ENCODE results near the gene ANTXR1.

ANTXR1 gene

GRCh38 chr2:69244882-69245281 lies 231.9 kb downstream of the ANTXR1 start:
- TF ChIP-seq ZFP3 (CRISPR knock-in tag; IDR thresholded peaks at IDR 0.05), result no peak
- TF ChIP-seq ESRRG (CRISPR knock-in tag; IDR thresholded peaks at IDR 0.05), result no peak
- TF ChIP-seq OSR1 (CRISPR knock-in tag; IDR thresholded peaks at IDR 0.05), result no peak
- no peak for ATAC-seq

GRCh38 chr2:69247583-69247982 lies 234.6 kb downstream of the ANTXR1 start:
- no peak for TF ChIP-seq PATZ1 (CRISPR knock-in tag; IDR thresholded peaks at IDR 0.05; ENCODE audit: borderline replicate concordance)
- no peak for TF ChIP-seq SNAI2 (CRISPR knock-in tag; IDR thresholded peaks at IDR 0.05)
- no peak for TF ChIP-seq ZNF8 (CRISPR knock-in tag; IDR thresholded peaks at IDR 0.05)
- no peak for TF ChIP-seq BACH2 (CRISPR knock-in tag; IDR thresholded peaks at IDR 0.05; ENCODE audit: borderline replicate concordance)
- no peak for ATAC-seq

- no peak for ATAC-seq
- TF ChIP-seq CSDC2 (CRISPR knock-in tag; IDR thresholded peaks at IDR 0.05), result no peak
- TF ChIP-seq GLIS3 (CRISPR knock-in tag; IDR thresholded peaks at IDR 0.05), result no peak
- no peak for TF ChIP-seq ZFP30 (CRISPR knock-in tag; IDR thresholded peaks at IDR 0.05)
- TF ChIP-seq ZC3H10 (CRISPR knock-in tag; IDR thresholded peaks at IDR 0.05), result no peak
- TF ChIP-seq TOX (CRISPR knock-in tag; IDR thresholded peaks at IDR 0.05; ENCODE audit: borderline replicate concordance), result no peak
- TF ChIP-seq ZFP3 (CRISPR knock-in tag; IDR thresholded peaks at IDR 0.05), result no peak
- no peak for TF ChIP-seq OSR1 (CRISPR knock-in tag; IDR thresholded peaks at IDR 0.05)
Observed at GRCh38 chr2:69248232-69248631, 235.3 kb downstream of the ANTXR1 start.

- ATAC-seq, result no peak
Observed at GRCh38 chr2:69250981-69251380, 238.0 kb downstream of the ANTXR1 start.

GRCh38 chr2:69251943-69252342 lies 239.0 kb downstream of the ANTXR1 start:
- TF ChIP-seq ZFP30 (CRISPR knock-in tag; IDR thresholded peaks at IDR 0.05) (no peak), ISL1 (CRISPR knock-in tag; IDR thresholded peaks at IDR 0.05) (peak; percentile 13; the same call in 1 of the 2 replicates)
- no peak for ATAC-seq

More at GRCh38 chr2:69250981-69251380, 238.0 kb downstream of the ANTXR1 start:
- TF ChIP-seq SNAI2 (CRISPR knock-in tag; IDR thresholded peaks at IDR 0.05) (0 out of 2 replicates have a peak, but pooled peaks have one; percentile 15), ARNTL (CRISPR knock-in tag; IDR thresholded peaks at IDR 0.05; ENCODE audit: borderline replicate concordance, low read depth) (no peak), ISL1 (CRISPR knock-in tag; IDR thresholded peaks at IDR 0.05) (peak; percentile 64), ZFP30 (CRISPR knock-in tag; IDR thresholded peaks at IDR 0.05) (no peak), OSR1 (CRISPR knock-in tag; IDR thresholded peaks at IDR 0.05) (no peak)

- peak; percentile 73 for ATAC-seq
- no peak for TF ChIP-seq CSRNP3 (CRISPR knock-in tag; IDR thresholded peaks at IDR 0.05)
- no peak for TF ChIP-seq PATZ1 (CRISPR knock-in tag; IDR thresholded peaks at IDR 0.05; ENCODE audit: borderline replicate concordance)
- TF ChIP-seq ZNF8 (CRISPR knock-in tag; IDR thresholded peaks at IDR 0.05), result no peak
- TF ChIP-seq ARNTL (CRISPR knock-in tag; IDR thresholded peaks at IDR 0.05; ENCODE audit: borderline replicate concordance, low read depth), result no peak
- no peak for TF ChIP-seq RARB (CRISPR knock-in tag; IDR thresholded peaks at IDR 0.05)
- peak; percentile 91 for TF ChIP-seq ISL1 (CRISPR knock-in tag; IDR thresholded peaks at IDR 0.05)
- TF ChIP-seq GLIS3 (CRISPR knock-in tag; IDR thresholded peaks at IDR 0.05), result no peak
- no peak for TF ChIP-seq ZNF565 (CRISPR knock-in tag; conservative IDR thresholded peaks at IDR 0.05; ENCODE audit: low read depth)
- no peak for TF ChIP-seq ZFP3 (CRISPR knock-in tag; IDR thresholded peaks at IDR 0.05)
- TF ChIP-seq ESRRG (CRISPR knock-in tag; IDR thresholded peaks at IDR 0.05), result no peak
- peak; percentile 47 for TF ChIP-seq CREB5 (CRISPR knock-in tag; IDR thresholded peaks at IDR 0.05; ENCODE audit: low read depth)
- TF ChIP-seq PPARA (CRISPR knock-in tag; IDR thresholded peaks at IDR 0.05; ENCODE audit: borderline replicate concordance), result no peak
- no peak for TF ChIP-seq ZFP30 (CRISPR knock-in tag; IDR thresholded peaks at IDR 0.05)
Observed at GRCh38 chr2:69253112-69253511, 240.1 kb downstream of the ANTXR1 start.
